ENCODE data around the gene CCSER2.
"Not testable (repeated sequence)": the region's sequence is repeated elsewhere in the genome, so short reads cannot be mapped to it uniquely, and the experiment has no call there.

Gene CCSER2

GRCh38 chr10:84347575-84348002, 19.2 kb downstream of the CCSER2 start:
- not testable (repeated sequence) for DNase-seq (ENCODE audit: low read depth)

DNA sequence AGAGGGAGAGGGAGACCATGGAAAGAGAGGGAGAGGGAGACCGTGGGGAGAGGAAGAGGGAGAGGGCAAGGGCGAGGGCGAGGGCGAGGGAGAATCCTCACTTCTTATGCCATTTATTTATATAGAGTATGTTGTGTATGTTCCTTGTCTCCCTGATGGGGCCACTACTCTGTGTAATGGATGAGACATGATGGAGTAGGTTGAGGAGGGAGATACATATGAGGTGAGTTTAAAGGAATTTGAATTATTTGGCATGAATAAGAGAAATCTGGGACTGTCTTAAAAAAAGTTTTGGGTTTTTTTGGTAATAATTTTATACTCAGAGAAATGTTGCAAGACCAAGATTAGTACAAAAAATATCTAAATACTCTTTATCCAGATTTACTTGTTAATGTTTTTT, 20.1 kb downstream of the CCSER2 start:
- DNase-seq (ENCODE audit: low read depth), result no peak

DNA sequence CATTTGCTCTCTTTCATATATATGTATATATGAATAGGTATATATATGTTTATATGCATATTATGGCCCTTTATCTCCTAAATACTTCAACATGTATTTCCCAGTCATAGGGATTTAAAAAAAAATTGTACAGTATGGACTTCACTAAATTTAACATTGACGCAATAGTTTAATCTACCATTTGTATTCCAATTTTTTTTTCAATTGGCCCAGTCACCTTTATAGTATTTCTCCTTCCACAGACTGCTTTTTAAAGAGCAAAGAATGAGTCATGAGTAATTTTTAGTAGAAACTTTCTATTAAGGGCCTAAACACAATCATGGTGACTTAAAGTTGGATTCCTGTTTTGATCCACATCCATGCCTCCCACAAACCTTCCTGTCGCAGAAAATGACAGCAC, 20.5 kb downstream of the CCSER2 start:
- DNase-seq (ENCODE audit: low read depth), result no peak

DNA sequence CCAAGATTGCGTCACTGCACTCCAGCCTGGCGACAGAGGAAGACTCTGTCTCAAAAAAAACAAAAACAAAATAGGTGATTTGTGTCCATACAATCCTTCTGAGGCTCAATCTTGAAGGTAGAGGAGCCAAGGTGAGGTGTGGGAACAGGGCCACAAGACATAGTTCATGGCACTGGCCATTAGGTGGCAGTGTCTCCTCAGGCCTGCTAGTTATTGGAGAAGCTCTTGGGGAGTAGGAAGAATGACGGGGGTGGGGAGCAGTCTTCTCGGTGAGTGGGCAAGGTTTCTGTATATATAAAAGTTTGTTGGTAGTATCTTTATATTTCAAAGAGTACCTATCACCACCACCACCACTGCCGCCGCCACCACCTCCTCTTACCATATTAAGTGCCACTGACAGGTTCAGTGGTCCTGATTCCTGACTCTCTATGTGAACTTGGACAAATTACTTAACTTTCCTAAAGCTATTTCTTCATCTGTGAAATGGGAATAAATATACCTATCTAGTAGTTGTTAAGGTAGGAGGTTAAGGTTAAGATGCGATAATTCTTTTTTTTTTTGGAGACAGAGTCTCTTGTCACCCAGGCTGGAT, 24.0 kb downstream of the CCSER2 start:
- no peak for DNase-seq (ENCODE audit: low read depth)

DNA sequence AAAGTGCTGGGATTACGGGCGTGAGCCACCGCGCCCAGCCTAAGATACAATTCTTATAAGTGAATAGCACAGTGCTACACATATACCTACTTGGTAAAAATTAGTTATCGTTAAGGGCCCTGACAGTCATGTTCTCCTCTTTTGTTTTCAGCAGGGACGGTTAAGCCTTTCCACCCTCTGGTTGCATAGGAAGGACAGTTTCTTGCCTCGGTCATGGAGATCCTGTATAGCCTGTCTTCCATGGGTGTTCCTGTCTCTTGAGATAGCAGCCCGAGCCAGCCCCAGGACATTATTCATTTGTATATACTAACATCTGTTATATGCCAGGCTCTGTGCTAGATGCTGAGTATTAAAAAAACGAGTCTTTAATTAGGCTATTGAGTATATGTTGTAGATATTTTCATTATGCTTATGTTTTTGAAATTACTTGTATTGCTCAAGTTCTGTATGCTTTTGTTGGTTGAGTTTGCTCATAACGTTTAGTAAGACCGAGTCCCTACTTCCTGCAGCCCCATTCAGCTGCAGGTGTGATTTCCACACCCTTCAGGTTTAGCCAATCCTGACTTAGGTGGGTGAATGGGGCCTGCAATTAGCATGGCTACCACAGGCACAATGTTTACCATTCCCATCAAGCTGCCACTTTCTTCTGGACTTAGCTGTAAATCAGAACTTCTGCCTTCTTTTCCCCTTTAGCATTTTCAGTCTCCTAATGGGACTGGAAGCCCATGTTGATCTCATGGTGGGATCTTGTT, 24.8 kb downstream of the CCSER2 start:
- no peak for DNase-seq (ENCODE audit: low read depth)

DNA sequence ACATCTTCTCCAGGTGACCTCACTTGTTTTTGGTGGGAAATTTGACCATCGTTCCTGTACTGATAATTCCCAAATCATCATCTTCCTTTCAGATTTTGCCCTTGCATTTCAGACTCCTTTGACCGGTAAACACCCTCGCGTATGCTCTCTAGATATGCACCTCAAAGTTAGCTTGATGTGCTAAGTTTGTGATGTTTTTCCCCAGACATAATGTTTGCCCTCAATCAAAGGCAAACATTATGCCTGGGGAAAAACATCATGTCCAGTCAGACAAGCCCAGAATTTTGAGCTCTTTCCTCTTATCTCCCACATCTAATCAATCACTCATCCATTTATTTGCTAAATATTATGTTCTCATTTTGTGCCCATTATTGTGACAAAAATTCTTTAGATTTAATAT, 26.2 kb downstream of the CCSER2 start:
- no peak for DNase-seq (ENCODE audit: low read depth)

GRCh38 chr10:84355106-84355505, 26.7 kb downstream of the CCSER2 start:
- DNase-seq (ENCODE audit: low read depth), result no peak

DNA sequence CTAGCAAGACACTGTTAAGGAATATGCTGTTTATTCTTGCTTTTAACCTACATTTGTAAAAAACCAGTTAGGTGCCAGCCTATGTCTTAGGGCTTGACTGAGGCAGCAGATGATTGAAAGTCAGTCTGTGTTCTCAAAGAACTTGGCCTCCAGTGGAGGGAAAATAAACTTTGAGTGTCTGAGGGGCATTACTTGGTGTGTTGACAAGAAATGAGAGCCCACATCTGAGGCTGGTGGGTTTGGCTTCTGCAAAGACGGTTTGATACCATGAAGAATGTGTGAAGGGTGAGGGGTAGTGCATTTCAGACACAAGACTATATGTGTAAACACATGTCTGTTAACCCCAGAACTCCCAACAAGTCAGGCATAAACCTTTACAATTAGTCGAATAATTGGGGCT, 28.5 kb downstream of the CCSER2 start:
- no peak for DNase-seq (ENCODE audit: low read depth)

DNA sequence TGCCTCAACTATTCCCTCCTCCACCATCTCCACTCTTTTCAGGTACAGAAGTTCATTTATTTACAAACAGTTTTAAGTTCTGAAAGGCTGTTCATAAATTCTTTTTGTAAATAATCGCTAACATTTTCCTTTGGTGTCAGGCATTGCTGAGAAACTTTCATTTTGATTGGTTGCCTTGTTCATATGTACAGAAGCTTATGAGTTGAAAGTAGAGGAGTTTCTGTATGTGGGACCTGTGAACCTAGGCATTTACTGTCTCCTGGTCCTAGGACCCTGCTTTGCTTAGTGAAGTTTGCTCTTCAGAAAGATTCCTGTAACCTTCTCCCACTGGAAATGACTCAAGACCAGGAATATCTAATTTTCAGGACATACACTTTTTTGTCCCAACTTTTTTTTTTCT, 30.4 kb downstream of the CCSER2 start:
- no peak for DNase-seq (ENCODE audit: low read depth)

GRCh38 chr10:84360637-84361365, 32.4 kb downstream of the CCSER2 start:
- no peak for DNase-seq (ENCODE audit: low read depth)

- DNase-seq (ENCODE audit: low read depth), result no peak
Measured at GRCh38 chr10:84365335-84365881, 37.0 kb downstream of the CCSER2 start.

GRCh38 chr10:84366041-84366440, 37.7 kb downstream of the CCSER2 start:
- no peak for DNase-seq (ENCODE audit: low read depth)

DNA sequence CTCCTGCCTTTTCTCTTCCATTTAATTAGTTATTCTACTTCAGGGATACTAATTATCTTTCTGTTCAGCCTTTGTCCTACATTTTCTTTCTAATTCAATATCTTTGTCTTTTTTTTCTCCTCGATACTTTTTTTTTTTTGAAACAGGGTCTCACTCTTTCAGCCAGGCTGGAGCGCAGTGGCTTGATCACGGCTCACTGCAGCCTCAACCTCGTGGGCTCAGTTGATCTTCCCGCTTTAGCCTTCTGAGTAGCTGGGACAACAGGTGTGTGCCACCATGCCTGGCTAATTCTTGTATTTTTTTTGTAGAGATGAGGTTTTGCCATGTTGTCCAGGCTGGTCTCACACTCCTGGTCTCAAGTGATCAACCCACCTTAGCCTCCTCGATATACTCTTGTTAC, 38.9 kb downstream of the CCSER2 start:
- DNase-seq (ENCODE audit: low read depth), result no peak

GRCh38 chr10:84368828-84369227, 40.4 kb downstream of the CCSER2 start:
- DNase-seq (ENCODE audit: low read depth), result no peak

GRCh38 chr10:84370283-84370682, 41.9 kb downstream of the CCSER2 start:
- no peak for DNase-seq (ENCODE audit: low read depth)

- DNase-seq (ENCODE audit: low read depth), result no peak
Measured at GRCh38 chr10:84371944-84372343, 43.6 kb downstream of the CCSER2 start.

GRCh38 chr10:84373000-84373399, 44.6 kb downstream of the CCSER2 start:
- no peak for DNase-seq (ENCODE audit: low read depth)

DNA sequence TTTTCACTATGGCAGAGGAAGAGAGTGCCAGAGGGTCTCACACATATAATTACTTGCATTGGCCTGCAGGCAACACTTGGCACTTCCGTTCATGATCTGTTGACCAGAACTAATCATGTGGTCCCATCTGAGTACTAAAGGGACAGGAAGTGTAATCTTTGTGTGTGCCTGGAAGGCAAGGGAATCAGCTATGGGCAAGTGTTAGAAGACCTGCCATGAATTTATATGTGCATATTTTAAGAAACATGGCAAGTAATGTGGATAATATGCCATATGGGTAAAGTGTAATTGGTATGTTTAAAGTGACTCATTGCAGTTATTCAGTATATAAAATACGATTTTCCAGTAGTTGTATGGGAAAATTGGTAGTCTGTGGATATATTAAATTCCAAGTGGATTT, 46.1 kb downstream of the CCSER2 start:
- DNase-seq (ENCODE audit: low read depth), result no peak

DNA sequence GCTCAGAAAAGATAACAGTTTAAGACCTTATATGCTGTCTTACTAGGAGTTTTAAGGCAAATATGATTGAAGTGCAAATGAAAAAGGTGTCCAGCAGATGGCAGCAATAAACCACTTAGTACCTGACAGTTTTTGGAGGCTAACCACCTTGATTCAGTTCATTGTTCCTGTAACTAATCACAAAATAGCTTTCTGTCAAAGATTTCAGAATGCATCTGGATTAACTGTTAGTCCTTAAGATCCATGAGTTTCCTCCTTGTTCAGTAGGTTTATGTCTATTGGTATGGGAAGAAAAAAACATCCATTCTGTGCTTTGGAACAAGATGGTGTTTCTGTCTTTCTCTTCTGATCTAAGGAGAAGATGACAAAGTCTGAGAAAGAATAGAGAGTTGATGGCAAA, 46.6 kb downstream of the CCSER2 start:
- DNase-seq (ENCODE audit: low read depth), result no peak

GRCh38 chr10:84375881-84376280, 47.5 kb downstream of the CCSER2 start:
- DNase-seq (ENCODE audit: low read depth), result no peak

- no peak for DNase-seq (ENCODE audit: low read depth)
Measured at GRCh38 chr10:84388148-84388547, 59.8 kb downstream of the CCSER2 start.

- no peak for DNase-seq (ENCODE audit: low read depth)
Measured at GRCh38 chr10:84390364-84390763, 62.0 kb downstream of the CCSER2 start.

DNA sequence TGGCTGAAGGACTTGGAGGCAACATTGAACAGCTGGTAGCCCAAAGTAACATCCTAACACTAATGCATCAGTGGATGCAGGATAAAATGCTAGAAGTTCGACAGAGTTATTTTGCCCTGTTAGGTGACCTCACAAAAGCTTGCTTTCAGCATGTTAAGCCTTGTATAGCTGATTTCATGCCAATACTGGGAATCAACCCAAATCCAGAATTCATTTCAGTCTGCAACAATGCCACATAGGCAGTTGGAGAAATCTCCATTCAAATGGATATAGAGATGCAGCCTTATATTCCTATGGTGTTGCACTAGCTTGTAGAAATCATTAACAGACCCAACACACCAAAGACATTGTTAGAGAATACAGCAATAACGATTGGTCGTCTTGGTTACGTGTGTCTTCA, 62.9 kb downstream of the CCSER2 start:
- no peak for DNase-seq (ENCODE audit: low read depth)
